Activated CD4-positive, alpha-beta T cell treated with anti-CD3 and anti-CD28 coated beads, Interleukin-2, Interleukin-4, amounts not matched to agents 100 ng/mL and 50 ng/mL, durations not matched to agents 16 hours and 8 hours (primary cell): ENCODE measurements around the gene UBXN6.

ENCODE experiments used
- DNase-seq: peaks from one replicate; pipeline ENCODE4 v3.0.0-alpha.2; 2020; ENCODE audit warnings: low spot score

Gene UBXN6

DNA sequence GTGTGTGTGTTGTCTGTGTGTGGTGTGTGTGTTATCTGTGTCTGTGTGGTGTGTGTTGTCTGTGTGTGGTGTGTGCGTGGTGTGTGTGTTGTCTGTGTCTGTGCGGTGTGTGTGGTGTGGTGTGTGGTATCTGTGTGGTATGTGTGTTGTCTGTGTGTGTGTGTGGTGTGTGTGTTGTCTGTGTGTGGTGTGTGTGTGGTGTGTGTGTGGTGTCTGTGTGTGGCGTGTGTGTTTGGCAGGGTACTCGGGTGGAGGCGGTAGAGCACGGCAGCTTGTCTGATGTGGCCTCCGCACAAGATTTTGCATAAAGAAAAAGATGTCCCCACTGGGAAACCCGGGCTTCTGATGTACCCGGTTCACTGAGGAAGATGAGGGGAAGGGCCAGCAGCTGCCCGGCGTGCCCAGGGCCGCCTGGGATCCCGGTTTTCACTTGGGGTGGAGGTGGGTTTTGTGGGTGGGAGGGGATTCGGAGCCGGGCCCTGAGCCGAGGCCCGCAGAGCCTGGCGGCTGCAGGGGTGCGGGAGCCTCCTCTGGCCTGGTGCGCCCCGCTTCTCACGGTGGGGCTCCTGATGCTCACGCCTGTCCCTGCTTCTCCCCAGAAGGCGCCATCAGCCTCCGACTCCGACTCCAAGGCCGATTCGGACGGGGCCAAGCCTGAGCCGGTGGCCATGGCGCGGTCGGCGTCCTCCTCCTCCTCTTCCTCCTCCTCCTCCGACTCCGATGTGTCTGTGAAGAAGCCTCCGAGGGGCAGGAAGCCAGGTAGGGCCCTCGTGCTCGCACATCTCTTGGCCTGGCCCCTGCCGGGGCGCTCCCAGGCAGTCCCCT is 35.7 kb upstream of the UBXN6 start:
- DNase-seq: no peak

DNA sequence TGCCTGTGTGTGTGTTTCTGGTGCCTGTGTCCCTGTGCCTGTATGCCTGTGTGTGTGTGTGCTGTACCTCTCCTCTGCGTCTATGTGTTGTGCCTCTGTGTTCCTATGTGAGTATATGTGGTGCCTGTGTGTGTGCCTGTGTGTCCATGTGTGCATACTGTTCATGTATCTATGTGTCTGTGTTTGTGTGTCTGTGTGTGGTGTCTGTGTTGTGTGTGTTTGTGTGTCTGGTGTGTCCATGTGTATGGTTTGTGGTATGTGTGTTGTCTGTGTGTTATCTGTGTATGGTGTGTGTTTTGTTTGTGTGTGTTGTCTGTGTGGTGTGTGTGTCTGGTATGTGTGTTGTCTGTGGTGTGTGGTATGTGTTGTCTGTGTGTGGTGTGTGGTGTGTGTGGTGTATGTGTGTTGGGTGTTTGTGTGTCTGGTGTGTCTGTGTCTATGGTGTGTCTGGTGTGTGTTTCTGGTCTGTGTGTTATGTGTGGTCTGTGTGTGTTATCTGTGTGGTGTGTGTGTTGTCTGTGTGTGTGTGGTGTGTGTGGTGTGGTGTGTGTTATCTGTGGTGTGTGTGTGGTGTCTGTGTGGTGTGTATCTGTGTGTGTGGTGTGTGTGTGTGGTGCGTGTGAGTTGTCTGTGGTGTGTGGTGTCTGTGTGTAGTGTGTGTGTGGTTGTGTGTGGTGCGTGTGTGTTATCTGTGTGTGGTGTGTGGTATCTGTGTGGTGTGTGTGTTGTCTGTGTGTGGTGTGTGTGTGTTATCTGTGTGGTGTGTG is 34.9 kb upstream of the UBXN6 start:
- no peak for DNase-seq

DNA sequence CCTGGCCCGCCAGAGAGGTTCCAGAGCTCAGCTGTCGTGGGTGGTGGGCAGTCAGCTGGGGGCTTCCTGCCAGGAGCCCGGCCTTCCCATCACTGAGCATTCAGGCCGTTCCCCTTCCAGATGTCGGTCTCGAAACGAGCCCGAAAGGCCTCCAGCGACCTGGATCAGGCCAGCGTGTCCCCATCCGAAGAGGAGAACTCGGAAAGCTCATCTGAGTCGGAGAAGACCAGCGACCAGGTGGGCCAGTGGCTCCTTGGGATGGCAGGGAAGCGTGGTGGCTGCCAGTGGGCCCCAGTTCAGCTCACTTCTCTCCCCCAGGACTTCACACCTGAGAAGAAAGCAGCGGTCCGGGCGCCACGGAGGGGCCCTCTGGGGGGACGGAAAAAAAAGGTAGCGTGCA is 33.9 kb upstream of the UBXN6 start:
- no peak for DNase-seq

DNA sequence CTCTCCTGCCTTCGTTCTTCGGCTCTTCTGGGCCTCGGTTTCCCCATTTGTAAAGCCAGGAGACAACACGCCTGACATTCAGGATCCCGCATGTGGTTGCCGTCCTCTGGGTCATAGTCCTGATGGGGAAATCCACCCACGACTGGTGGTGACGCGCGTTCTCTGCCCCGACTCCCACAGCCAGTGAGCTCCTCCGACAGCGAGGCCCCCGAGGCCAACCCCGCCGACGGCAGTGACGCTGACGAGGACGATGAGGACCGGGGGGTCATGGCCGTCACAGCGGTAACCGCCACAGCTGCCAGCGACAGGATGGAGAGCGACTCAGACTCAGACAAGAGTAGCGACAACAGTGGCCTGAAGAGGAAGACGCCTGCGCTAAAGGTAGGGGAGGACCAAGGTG is 30.9 kb upstream of the UBXN6 start:
- DNase-seq: no peak

DNA sequence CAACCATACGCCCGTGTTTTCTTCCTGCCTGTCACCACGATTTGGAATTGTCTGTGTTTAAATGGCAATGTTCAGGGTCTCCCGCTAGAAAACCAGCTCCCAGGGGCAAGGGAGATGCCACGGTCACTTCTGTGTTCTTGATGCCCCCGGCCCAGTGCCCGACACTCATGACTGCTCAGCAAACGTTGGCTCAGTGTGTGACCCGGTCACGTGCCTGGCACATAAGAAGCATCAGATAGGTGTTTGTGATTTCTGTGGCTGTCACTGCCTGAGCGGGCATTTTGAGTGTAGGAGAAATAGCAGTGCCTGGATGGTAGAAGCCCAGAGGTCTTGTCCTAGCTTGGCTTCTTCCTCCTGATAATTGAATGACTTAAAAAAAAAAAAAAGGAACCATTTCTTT is 30.0 kb upstream of the UBXN6 start:
- DNase-seq: no peak

DNA sequence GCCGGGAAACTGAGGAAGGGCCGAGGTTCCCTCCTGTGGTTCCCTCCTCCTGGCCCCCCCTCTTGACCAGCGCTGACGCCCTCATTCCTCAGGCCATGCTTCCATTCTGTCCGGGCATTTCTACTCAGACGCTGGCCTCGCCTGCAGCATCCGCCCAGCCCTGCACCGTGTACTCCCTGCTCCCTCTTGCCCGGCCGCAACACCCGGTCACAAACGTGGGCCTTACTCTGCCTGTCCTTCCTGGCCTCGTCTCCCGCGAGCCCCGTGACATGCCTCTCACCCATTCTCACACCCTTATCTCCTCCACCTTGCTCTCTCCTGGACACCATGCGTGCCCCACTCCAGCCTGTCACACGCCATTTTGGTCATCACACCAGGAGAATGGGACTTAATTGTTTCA is 25.8 kb upstream of the UBXN6 start:
- DNase-seq: no peak

DNA sequence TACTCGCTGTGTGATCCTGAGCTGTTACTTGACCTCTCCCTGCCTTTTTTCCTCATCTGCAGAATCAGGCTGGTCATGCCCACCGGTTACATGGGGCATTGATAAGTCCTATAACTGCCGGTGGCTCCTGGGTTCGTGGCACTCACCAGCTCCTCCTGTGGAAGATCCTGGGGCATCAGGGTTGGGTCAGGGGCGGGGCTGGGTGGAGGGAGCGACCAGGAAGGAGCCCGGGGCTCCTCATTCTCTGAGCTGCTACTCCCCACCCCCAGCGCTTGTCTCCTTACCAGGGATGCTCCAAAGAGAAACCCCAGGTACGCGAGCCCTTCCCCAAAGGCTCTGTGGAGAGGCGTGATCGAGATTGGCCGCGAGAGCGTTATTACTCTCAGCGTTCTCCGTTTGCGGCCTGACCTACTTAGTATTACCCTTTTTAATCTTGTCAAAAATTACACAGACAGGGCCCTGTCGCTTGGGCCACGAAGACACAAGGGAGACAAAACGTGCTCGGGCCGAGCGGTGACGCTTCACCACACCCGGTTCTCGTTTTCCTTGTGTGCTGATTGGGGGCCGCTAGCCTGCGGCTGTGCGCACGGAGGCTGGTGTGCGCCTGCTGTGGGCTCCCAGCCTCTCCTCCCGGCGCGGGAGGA is 25.2 kb upstream of the UBXN6 start:
- no peak for DNase-seq

DNA sequence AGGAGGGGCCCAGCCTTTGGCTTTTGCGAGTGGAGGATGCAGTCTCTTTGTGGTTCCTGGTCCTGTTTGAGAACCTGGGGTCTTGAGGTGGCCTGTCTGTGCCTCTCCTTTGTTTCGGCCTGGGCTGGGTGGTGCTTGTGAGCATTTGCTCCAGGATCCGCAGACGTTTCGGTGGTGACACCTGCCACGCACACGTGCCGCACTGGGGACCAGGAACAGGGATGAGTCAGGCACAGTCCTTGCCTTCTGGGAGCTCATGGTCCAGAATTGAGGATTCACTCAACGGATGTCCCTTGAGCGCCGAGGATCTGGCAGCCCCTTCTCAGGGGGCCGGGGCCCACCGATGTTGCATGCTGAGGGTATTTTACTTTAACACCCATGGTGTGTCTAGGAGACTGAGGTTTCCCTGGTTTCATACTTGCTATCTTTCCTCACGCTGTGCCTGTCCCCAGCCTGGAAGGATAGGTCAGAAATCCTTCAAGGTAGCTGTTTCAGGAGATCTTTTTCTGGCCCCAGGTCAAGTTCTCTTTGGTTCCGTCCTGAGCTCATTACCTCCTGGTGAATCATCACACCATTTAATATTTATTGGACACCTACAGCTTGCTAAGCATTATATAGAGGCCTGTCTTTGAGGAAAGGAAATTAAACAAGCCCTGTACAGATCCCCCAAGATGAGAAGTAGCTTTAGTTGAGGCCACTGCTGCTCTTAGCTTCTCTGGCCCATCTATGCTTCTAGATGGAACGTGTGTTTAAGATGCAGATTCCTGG is 19.6 kb upstream of the UBXN6 start:
- no peak for DNase-seq

DNA sequence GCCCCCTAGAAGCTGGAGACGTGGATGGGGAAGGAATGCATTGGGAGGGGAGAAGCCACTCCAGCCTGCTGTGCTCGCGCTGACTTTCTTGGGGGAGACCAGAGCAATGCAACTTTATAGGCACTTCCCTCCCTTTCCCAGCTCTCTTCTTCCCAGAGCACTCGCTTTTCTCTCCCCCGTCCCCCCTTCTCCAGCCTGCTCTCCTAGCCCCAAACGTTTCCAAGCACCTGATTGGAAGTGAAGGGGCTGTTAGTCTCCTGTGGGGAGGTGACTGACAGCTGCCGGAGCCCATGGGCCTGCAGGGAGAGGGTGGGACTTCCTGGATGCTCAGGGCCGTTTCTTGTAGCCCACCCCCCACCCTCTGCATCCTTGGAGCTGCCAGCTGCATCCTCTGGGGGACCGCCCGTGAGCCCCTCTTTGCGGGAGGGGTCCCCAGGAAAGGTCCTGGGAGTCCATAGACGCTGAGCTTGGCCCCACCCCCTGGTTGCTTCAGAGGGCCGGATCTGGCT is 17.0 kb upstream of the UBXN6 start:
- DNase-seq: peak; percentile 35

DNA sequence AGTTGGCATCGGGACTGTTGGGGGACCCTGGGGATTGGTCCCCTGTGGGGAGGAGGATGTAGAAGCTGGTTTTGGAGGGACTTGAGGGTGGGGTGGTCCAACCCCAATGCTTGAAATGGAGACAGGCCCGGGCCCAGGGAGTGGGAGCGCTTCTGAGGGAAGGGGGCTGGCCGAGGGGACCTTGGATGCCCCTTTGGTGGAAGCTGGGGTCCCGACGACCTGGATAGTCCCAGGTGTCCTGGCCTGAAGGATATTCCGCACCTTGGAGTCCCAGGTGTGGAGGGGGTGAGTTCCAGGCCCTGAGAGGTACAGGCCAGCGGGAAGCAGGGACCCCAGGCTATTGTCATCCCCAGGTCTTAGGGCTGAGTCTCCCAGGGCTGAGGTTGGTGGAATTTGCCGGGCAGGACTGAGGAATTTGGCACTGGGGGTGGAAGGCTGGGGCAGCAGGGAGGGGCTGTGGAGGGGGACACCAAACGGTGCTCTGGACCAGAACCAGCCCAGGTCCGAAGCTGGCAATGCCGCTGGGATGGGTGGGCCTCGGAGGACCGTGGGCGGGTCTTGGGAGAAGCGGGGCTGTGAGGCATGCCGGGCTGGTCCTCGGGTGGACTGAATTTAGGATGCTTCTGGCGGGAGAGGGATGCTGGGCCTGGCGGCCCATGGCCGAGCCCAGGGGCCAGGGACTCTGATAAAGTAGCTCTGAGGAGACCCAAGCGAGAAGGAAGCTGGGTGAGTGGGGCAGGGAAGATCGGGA is 16.3 kb upstream of the UBXN6 start:
- no peak for DNase-seq

DNA sequence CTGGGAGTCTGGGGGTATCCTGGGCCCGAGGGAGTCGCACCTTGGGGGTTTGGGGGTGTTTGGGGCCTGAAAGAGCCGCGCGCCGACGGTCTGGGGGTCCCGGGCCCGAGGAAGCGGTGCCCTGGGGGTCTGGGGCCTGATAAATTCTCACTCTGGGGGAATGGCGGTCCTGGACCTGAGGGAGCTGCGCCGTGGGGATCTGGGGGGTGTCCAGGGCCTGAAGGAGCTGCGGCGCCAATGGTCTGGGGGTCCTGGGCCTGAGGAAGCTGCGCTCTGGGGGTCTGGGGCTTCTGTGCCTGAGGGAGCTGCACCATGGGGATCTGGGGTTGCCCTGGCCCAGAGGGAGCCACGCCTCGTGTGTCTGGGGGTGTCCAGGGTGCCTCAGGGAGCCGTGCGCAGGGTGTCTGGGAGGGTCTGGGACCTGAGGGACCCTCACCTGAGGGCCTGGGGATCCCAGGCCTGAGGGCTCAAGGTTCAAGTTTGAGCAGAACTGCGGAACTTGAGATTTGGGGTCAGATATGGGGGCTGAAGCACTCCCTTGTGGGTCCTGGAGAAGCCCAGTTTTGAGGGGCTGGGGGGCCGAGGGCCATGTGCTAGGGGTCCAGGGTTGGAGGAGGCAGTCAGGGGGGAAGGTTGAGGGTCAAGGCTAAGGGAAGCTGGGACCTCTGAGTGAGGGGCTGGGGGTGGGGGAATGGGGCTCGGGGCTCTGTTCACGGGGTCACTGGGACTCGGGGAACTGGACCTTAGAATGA is 15.6 kb upstream of the UBXN6 start:
- DNase-seq: no peak

DNA sequence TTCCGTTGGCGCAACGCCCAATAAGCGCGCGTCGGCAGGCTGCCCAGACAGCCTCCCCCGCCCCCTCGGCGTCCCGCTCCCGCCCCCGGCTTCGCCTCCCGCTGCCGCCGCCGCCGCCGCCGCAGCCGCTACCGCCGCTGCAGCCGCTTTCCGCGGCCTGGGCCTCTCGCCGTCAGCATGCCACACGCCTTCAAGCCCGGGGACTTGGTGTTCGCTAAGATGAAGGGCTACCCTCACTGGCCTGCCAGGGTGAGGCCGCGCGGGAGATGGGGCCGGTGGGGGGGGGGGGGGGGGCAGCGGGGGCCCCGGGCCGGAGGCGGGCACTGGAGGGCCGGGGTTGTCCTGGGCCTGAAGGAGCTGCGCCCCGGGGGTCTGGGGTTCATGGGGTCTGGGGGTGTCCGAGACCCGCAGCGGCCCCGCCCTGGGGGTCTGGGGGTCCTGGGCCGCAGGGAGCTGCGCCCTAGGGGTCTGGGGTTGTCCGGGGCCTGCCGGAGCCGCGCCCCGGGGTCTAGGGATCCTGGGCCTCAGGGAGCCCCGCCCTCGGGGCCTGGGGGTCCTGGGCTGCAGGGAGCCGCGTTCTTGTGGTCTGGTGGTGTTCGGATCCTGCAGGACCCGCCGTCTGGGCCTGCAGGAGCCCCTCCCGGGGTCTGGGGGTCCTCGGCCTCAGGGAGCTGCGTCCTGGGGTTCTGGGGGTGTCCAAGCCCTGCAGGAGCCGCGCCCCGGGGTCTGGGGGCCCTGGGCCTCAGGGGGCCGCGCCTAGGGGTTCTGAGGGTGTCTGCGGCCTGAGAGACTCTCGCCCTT is 14.8 kb upstream of the UBXN6 start, which contains the start of gene HDGFL2:
Gene HDGFL2, plus strand, starts transcription at position 124 of the 801 bp plus-strand sequence. Its CDS starts 54 bp downstream, at position 178.
- no peak for DNase-seq

DNA sequence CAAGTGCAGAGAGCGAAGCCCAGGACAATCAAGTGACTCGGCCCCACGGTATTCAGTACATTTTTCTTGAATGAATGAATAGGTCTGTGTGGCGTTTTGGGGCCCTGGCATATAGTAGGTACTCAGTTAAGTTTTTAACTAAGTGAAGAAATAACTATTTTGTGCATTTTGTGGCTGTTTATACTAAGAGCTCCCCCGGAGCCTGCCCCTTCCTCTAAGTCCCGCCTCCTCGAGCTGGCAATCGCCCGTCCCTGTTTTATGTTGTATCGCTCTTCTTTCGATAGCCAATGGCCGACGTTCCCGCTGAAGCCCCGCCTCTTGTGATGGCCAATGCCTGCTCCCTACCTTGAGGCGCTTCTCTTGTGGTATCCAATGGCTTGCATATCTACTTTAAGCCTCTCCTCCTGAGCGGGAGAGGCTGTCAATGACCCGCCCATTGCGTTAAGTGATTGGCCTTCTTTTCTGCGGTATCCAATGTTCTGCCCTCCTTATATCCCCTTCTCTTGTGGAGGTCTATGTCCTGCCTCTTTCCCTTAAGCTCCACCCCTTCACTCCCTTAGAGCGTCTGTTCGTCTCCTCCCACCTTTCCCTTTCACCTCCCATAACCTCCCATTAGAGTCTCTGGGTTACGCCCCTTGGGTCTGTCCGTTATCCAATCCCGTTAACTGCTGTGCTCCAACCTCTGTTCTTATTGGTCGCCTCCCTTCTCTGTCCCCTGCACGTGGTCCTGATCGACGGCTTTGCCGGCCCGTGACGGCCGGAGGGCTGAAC is 14.0 kb upstream of the UBXN6 start:
- DNase-seq: peak; percentile 100

DNA sequence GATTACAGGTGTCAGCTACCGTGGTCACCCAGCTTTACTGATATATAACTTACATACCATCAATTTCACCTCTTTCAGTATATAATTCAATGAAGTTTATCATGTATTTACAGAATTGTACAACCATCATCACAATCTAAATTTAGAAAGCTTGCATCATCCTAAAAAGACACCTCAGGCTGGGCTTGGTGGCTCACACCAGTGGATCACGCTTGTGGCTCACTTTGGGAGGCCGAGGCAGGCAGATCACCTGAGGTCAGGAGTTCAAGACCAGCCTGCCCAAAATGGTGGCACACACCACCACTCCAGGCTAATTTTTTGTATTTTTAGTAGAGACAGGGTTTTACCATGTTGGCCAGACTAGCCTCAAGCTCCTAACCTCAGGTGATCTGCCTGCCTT is 10.2 kb upstream of the UBXN6 start:
- no peak for DNase-seq

DNA sequence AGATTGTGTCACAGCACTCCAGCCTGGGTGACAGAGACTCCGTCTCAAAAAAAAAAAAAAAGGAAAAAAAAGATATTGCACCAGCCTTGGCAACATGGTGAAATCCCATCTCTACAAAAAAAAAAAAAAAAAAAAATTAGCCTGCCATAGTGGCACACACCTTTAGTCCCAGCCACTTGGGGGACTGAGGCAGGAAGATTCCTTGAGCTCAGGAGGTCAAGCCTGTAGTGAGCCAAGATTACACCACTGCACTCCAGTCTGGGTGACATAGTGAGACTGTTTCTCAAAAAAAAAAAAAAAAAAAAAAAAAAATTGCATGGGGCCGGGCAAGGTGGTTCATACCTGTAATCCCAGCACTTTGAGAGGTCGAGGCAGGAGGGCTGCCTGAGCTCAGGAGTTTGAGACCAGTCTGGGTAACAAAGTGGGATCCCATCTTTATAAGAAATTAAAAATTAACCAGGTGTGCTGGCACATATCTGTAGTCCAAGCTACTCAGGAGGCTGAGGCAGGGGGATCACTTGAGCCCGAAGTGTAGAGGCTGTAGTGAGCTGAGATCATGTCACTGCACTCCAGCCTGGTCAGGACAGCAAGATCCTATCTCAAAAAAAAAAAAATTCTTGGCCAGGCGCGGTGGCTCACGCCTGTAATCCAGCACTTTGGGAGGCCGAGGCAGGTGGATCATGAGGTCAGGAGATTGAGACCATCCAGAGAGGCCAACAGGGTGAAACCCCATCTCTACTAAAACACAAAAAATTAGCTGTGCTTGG is 7.4 kb upstream of the UBXN6 start:
- DNase-seq: no peak

DNA sequence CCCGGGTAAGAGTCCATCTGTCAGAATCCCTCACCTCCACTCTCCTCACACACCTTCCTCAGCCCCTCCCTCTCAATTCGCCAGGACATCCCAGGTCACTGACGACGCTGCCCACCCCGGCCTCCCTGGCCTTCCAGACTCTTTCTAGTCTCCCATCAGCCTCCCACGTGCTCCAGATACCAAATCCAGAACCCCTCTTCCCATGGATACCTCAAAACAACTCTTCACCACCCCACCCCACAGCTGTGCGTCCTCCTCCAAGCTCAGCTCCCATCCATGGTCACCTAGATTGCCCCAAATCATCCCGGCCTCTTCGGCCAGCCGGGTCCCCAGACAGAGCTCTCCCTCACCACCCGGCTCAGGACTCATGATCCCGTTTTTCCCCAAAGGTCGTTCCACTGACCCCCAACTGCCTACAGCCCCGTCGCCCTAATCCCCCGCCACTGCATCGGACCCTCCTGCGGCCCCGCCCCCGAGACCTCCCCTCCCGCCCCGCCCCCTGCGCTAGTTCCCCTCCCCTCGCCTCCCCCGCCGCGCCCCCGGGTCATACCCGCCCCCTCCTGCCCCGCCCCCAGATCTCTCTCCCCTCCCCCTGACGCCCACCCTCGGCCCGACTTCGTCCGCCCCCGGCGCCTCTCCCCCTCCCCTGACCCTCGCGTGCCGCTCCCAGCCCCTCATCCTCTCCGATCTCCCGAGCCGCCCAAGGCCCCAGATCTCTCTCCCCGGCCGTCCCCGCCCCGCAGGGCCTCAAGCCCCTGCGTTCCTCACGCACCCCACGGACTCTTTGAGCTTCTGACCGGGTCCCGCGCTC is 546 bp downstream of the UBXN6 start:
- DNase-seq: peak; percentile 42

DNA sequence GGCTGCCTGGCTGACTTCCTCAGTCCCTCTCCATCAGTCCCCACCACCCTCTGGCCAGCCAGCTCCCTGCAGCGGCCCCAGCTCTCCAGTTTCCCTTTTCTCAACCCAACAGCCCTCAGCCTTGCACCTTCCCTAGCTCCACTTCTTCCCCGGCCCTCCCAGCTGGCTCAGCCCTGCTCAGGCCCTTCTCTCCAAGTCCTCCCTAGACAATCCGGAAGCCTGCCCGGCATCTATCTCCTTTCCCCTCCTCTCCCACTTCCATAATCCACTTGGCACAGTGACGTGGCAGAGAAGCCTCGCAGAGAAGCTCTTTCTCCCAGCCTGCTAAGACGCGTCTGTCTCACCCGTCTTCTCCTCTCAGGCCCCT is 1.1 kb downstream of the UBXN6 start:
- DNase-seq: no peak
